ENCODE measurements around the gene KCNK1.

Gene KCNK1

DNA sequence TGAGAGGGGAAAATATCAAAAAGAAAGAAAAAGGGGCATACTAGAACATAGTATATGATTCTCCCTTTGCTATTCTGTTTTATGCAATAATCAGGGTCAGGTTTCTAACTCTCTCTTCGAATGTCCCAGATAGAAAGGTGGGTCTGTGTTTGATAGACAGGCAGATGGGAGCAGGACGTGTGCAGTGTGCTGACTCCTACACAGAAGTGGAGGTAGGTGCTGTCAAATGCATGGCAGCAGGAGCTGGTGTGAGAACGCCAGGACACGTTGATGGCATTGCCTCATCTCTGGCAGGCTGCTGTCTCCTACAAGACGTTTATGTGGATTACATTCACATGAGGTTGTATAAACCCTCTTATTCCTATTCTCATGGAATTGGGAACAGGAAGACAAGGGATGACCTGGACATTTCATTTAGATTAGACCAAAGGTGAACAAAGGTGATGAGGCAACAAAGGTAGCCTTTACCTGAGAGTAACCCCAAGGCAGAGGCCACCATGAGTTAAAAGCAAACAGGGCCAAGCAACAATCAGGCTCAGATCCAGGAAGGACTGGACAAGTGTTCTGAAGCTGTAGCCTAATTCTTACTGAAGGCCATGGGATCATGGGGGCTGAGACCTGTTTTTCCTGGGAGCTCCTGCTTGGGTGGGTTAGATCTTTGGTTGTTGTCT is 37.8 kb downstream of the KCNK1 start:
- no peak overlapping the region for H3K4me3 ChIP-seq (ENCODE audit: low read length)
- TF ChIP-seq, protein P1, sequence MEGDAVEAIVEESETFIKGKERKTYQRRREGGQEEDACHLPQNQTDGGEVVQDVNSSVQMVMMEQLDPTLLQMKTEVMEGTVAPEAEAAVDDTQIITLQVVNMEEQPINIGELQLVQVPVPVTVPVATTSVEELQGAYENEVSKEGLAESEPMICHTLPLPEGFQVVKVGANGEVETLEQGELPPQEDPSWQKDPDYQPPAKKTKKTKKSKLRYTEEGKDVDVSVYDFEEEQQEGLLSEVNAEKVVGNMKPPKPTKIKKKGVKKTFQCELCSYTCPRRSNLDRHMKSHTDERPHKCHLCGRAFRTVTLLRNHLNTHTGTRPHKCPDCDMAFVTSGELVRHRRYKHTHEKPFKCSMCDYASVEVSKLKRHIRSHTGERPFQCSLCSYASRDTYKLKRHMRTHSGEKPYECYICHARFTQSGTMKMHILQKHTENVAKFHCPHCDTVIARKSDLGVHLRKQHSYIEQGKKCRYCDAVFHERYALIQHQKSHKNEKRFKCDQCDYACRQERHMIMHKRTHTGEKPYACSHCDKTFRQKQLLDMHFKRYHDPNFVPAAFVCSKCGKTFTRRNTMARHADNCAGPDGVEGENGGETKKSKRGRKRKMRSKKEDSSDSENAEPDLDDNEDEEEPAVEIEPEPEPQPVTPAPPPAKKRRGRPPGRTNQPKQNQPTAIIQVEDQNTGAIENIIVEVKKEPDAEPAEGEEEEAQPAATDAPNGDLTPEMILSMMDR (conservative IDR thresholded peaks at IDR 0.05; ENCODE audit: low read length) = no peak
- no peak for DNase-seq (ENCODE audit: low read depth)

DNA sequence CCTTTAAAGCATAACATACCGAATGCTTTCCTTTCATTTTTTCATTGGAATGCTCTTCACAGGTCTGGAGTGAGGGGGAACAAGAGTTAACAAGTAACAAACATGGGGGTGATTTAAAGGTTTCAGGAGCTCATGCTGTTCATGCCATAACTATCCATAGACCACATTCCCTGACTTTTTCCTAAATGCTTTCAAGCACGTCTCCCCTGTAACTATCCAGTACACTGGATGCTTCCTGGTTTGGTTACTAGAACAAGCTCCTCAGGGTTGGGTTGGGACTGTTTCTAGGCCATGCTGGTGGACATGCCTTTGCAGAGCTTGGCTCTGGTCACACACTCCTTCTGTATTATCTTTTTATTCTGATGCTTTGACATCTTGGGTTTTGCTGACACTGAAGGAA is 38.6 kb downstream of the KCNK1 start:
- no peak overlapping the region for H3K4me3 ChIP-seq (ENCODE audit: low read length)
- DNase-seq (ENCODE audit: low read depth) = no peak
- TF ChIP-seq, protein P1 (conservative IDR thresholded peaks at IDR 0.05; ENCODE audit: low read length) = no peak

DNA sequence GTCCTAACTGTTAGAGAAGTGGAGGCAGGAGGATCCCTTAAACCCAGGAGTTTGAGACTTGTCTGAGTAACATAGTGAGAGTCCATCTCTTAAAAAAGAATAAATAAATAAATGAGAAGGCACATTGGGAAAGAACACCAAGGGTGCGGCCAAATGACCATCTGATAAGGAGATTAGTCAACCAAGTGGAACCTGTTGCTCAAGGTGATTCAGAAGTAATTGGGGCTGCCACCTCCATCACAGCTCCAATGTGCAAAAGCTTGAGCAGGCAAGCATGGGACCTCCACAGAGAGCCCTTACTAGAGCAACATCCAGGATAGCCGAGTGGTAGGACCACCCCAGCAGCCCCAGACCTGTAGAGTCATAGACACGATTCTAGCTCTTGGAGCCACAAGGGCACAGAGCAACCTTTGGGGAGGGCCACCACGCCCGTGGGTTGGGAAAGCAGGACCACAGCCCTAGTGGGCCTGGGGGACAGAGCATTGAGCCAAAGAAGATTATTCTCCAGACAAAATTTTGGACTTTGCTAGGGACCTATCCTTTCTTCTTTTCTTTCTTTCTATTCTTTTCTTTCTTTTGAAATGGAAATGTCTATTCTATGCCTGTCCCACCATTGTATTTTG is 40.9 kb downstream of the KCNK1 start:
- H3K4me3 ChIP-seq (ENCODE audit: low read length) = no peak overlapping the region
- DNase-seq (ENCODE audit: low read depth) = no peak
- TF ChIP-seq, protein P1 (conservative IDR thresholded peaks at IDR 0.05; ENCODE audit: low read length) = no peak

DNA sequence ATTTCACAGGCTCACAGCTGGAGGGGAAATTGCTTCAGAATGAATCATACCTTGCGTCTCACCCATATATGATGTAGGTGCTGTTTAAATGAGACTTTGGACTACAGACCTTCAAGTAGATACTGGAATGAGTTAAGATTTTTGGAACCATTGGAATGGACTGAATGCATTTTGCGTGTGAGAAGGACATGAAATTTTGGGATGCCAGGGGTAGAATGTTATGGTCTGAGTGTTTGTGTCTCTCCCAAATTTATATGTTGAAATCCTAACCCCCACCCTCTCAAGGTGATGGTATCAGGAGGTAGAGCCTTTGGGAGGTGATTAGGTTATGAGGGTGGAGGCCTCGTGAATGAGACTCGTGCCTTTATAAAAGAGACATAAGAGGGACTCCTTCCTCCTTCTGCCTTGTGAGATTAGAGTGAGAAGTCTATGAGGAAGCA is 41.4 kb downstream of the KCNK1 start:
- TF ChIP-seq, protein P1 (conservative IDR thresholded peaks at IDR 0.05; ENCODE audit: low read length) = no peak
- no peak for DNase-seq (ENCODE audit: low read depth)
- no peak overlapping the region for H3K4me3 ChIP-seq (ENCODE audit: low read length)

DNA sequence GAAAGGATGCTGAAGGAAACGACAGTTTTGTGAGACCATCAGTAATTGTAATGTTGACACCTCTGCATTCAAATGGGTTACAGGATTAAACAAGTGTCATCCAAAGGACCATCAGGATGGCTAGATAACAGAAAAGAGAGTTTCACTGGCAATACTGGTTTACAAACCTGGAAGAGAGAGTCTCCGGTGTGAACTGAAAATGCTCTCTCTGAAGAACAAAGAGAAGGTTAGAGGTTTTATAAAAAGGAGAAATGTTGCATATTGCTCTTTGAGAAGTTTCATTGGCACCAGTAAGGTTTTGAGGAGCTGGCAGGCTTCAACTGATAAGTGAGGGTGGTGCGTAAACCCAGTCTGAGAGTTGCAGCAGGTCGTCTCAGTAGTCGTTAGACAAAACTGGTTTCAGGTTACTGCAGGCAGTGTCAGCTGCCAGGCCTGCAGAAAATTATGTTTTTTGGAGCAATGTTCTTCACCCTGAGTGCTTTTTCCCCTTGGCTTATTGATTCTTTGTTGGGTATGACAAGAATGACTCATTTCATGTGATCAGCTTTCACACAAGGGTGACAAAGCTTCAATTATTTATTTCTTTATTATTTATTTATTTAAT is 42.2 kb downstream of the KCNK1 start:
- TF ChIP-seq, protein P1 (conservative IDR thresholded peaks at IDR 0.05; ENCODE audit: low read length) = no peak
- H3K4me3 ChIP-seq (ENCODE audit: low read length) = no peak overlapping the region
- DNase-seq (ENCODE audit: low read depth) = no peak

DNA sequence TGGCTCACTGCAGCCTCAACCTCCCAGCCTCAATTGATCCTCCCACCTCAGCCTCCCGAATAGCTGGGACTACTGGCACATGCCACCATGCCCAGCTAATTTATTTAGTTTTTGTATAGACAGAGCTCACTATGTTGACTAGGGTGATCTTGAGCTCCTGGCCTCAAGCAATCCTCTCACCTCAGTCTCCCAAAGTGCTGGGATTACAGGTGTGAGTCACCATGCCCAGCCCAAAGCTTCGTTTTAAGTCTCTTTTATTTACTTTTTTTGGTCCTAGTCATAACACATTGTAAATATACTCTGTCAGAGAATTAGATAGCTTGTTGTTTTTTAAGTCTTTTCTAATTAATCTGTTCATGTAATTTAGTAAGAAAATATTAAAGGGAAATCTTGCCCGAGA is 42.8 kb downstream of the KCNK1 start:
- DNase-seq (ENCODE audit: low read depth) = no peak
- H3K4me3 ChIP-seq (ENCODE audit: low read length) = no peak overlapping the region
- TF ChIP-seq, protein P1 (conservative IDR thresholded peaks at IDR 0.05; ENCODE audit: low read length) = no peak

DNA sequence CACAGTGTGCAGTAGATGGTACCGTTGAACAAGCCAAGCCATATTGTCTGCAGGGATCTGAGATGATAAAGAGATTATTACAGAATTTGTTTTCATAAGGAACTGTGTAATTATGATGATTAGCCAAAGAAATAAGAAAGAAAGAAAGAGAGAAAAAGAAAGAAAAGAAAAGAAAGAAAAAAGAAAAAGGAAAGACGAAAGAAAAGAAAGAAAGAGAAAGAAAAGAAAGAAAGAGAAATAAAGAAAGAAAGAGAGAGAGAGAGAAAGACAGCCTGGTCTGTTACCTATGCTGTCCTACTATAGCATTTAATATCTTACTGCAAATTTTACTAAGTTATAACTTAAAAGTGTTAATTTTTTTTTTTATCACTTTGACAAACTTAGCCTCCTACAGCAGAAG is 43.6 kb downstream of the KCNK1 start:
- TF ChIP-seq, protein P1 (conservative IDR thresholded peaks at IDR 0.05; ENCODE audit: low read length) = no peak
- no peak overlapping the region for H3K4me3 ChIP-seq (ENCODE audit: low read length)
- no peak for DNase-seq (ENCODE audit: low read depth)
